Testis (tissue), 2 donors: ENCODE data around the gene ZSCAN20.

Experiments
- CTCF ChIP-seq, 3 experiments: fragments of 450-650 bp in 2 of 3; fragments of 200-600 bp in 1 of 3; sonication (generic) in 1 of 3; IDR thresholded peaks; one replicate each; pipeline ENCODE4 v1.5.1; 2016 to 2019; ENCODE audit warnings: antibody characterized with exemption in 3 of 3, mild to moderate bottlenecking in 2 of 3, moderate library complexity in 1 of 3
- POLR2A ChIP-seq: fragments of 450-650 bp; IDR thresholded peaks from one replicate; pipeline ENCODE4 v1.6.1; 2017; ENCODE audit warnings: antibody characterized with exemption, mild to moderate bottlenecking, moderate library complexity

DNA sequence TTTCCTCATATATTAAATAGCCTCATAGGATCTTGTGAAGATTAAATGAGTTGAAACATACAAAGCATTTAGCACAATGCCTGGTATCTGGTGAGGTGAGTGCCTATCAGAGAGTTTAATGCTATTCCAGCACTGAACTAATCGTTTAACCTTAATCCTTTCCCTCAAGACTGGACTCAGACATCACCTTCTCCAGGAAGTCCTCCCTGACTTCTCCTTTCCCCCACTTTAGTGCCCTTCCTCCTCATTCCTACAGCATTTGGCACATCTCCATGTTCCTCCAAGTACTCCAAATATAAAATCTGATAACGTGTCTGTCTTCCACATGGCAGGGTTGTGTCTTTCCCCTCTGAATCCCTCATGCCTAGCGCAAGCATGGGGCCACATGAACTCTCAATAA, 59.8 kb downstream of the ZSCAN20 start:
- TF ChIP-seq CTCF (IDR thresholded peaks at IDR 0.05) (no peak), POLR2A (no peak)
